HepG2 (cell line): ENCODE results near the gene WDR54. TPM values are rescaled to one million over a fixed set of nuclear protein-coding genes. Genes with fewer than 3 reads are reported as not detected.

Experiments
- HNRNPUL1 ChIP-seq: fragments of 200-400 bp; formaldehyde crosslinking; IDR thresholded peaks from 2 replicates; pipeline ENCODE4 v1.6.1; 2017; ENCODE audit warnings: low read depth, mild to moderate bottlenecking, low read length, moderate library complexity
- IRF9 ChIP-seq: sonication (generic); formaldehyde crosslinking; IDR thresholded peaks from 2 replicates; pipeline ENCODE4 v1.8.0; 2022; ENCODE audit warnings: missing genetic modification reagents, mild to moderate bottlenecking, borderline replicate concordance
- KLF11 ChIP-seq: IDR thresholded peaks from 2 replicates; pipeline ENCODE4 v1.6.1; 2016; ENCODE audit warnings: missing compliant biosample characterization
- LRRFIP1 ChIP-seq: sonication (generic); formaldehyde crosslinking; conservative IDR thresholded peaks from 2 replicates; pipeline ENCODE4 v1.4.0; 2020; ENCODE audit warnings: missing genetic modification reagents
- SRF ChIP-seq: IDR thresholded peaks from 2 replicates; pipeline ENCODE4 v1.6.1; 2011; ENCODE audit warnings: mild to moderate bottlenecking, low read depth, low read length, moderate library complexity
- TFAP4 ChIP-seq: sonication (generic); IDR thresholded peaks from 2 replicates; pipeline ENCODE4 v1.6.1; 2016; ENCODE audit warnings: low read depth, borderline replicate concordance
- U2AF1 ChIP-seq: fragments of 200-400 bp; formaldehyde crosslinking; optimal IDR thresholded peaks from 2 replicates; pipeline ENCODE3; 2017; ENCODE audit warnings: mild to moderate bottlenecking, low read depth, low read length
- ZMAT3 ChIP-seq: sonication (generic); formaldehyde crosslinking; conservative IDR thresholded peaks from 2 replicates; pipeline ENCODE4 v1.7.0; 2021; ENCODE audit warnings: missing genetic modification reagents
- ZNF329 ChIP-seq: sonication (generic); formaldehyde crosslinking; IDR thresholded peaks from 2 replicates; pipeline ENCODE4 v1.9.0; 2021; ENCODE audit warnings: low read depth, mild to moderate bottlenecking, missing genetic modification reagents
- ZNF337 ChIP-seq: sonication (generic); formaldehyde crosslinking; IDR thresholded peaks from 2 replicates; pipeline ENCODE4 v1.5.1; 2020; ENCODE audit warnings: missing genetic modification reagents, low read depth, mild to moderate bottlenecking, borderline replicate concordance
- ZNF569 ChIP-seq: sonication (generic); formaldehyde crosslinking; IDR thresholded peaks from 2 replicates; pipeline ENCODE4 v1.5.0; 2020; ENCODE audit warnings: mild to moderate bottlenecking, missing genetic modification reagents, moderate library complexity, borderline replicate concordance
- ZNF598 ChIP-seq: sonication (generic); formaldehyde crosslinking; IDR thresholded peaks from 2 replicates; pipeline ENCODE4 v1.5.1; 2020; ENCODE audit warnings: mild to moderate bottlenecking, missing genetic modification reagents, borderline replicate concordance
- ZNF720 ChIP-seq: sonication (generic); formaldehyde crosslinking; IDR thresholded peaks from 2 replicates; pipeline ENCODE4 v1.4.0; 2020; ENCODE audit warnings: missing genetic modification reagents
- polyA plus RNA-seq, 8 experiments: library from polyadenylated mRNA; depleted of rRNA in 3 of 8; stranded (reverse) in 7 of 8; unstranded in 1 of 8; fragments of >200 nt; fragmentation: Illumina TruSeq in 4 of 8; extraction: Trizol in 4 of 8; gene quantifications; 2 replicates each; pipeline versions ENCODE4 v1.2.1 to v1.2.3, GENCODE V29; 2011 to 2016; ENCODE audit warnings: low read depth in 4 of 8, missing spikeins in 1 of 8, mixed read lengths in 1 of 8; ENCODE audit not compliant: insufficient read depth in 1 of 8
- total RNA-seq, 5 experiments: library from RNA; depleted of rRNA; stranded (reverse); fragments of >200 nt; fragmentation: Illumina TruSeq; extraction: Trizol; gene quantifications; 2 replicates each; pipeline ENCODE4 v1.2.3, GENCODE V29; 2016; ENCODE audit warnings: low read depth in 1 of 5
- TF ChIP-seq, protein P1 (sequence below): sonication (generic); formaldehyde crosslinking; IDR thresholded peaks from 2 replicates; pipeline ENCODE4 v1.4.0; 2020; ENCODE audit warnings: missing genetic modification reagents; ENCODE audit errors: not compliant biosample characterization
- TF ChIP-seq, protein P2 (sequence below): sonication (generic); formaldehyde crosslinking; IDR thresholded peaks from 2 replicates; pipeline ENCODE4 v1.9.0; 2022; ENCODE audit warnings: missing genetic modification reagents, mild to moderate bottlenecking, borderline replicate concordance
- TF ChIP-seq, protein P3 (sequence below): sonication (generic); formaldehyde crosslinking; IDR thresholded peaks from 2 replicates; pipeline ENCODE4 v1.4.0; 2020; ENCODE audit warnings: missing genetic modification reagents, mild to moderate bottlenecking, borderline replicate concordance
- TF ChIP-seq, protein P4 (sequence below): sonication (generic); formaldehyde crosslinking; IDR thresholded peaks from 2 replicates; pipeline ENCODE4 v1.4.0; 2020; ENCODE audit warnings: missing genetic modification reagents

Gene WDR54
- total and polyA plus RNA-seq, 2 of the 13 experiments (the other 11 are each of a cell fraction or from before 2014, with no cell fraction given) = 2.0 to 17.3 TPM

- TF ChIP-seq ZNF720 (no peak), SRF (no peak), TFAP4 (peak; percentile 64; the same call in 1 of the 2 replicates), HNRNPUL1 (no peak), ZNF569 (peak; percentile 99), U2AF1 (no peak), ZNF337 (CRISPR knock-in tag) (no peak), ZNF598 (CRISPR knock-in tag) (no peak), LRRFIP1 (CRISPR knock-in tag) (no peak), IRF9 (CRISPR knock-in tag) (no peak; the same call in 1 of the 2 replicates), ZMAT3 (CRISPR knock-in tag) (peak; percentile 92), KLF11 (CRISPR knock-in tag) (peak; percentile 74), ZNF329 (CRISPR knock-in tag) (0 out of 2 replicates have a peak, but pooled peaks have one; percentile 2)
- TF ChIP-seq, protein P1, sequence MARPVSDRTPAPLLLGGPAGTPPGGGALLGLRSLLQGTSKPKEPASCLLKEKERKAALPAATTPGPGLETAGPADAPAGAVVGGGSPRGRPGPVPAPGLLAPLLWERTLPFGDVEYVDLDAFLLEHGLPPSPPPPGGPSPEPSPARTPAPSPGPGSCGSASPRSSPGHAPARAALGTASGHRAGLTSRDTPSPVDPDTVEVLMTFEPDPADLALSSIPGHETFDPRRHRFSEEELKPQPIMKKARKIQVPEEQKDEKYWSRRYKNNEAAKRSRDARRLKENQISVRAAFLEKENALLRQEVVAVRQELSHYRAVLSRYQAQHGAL (CRISPR knock-in tag) = no peak
- TF ChIP-seq, protein P2, sequence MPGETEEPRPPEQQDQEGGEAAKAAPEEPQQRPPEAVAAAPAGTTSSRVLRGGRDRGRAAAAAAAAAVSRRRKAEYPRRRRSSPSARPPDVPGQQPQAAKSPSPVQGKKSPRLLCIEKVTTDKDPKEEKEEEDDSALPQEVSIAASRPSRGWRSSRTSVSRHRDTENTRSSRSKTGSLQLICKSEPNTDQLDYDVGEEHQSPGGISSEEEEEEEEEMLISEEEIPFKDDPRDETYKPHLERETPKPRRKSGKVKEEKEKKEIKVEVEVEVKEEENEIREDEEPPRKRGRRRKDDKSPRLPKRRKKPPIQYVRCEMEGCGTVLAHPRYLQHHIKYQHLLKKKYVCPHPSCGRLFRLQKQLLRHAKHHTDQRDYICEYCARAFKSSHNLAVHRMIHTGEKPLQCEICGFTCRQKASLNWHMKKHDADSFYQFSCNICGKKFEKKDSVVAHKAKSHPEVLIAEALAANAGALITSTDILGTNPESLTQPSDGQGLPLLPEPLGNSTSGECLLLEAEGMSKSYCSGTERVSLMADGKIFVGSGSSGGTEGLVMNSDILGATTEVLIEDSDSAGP (CRISPR knock-in tag) = peak; percentile 87; the same call in 1 of the 2 replicates
- TF ChIP-seq, protein P3, sequence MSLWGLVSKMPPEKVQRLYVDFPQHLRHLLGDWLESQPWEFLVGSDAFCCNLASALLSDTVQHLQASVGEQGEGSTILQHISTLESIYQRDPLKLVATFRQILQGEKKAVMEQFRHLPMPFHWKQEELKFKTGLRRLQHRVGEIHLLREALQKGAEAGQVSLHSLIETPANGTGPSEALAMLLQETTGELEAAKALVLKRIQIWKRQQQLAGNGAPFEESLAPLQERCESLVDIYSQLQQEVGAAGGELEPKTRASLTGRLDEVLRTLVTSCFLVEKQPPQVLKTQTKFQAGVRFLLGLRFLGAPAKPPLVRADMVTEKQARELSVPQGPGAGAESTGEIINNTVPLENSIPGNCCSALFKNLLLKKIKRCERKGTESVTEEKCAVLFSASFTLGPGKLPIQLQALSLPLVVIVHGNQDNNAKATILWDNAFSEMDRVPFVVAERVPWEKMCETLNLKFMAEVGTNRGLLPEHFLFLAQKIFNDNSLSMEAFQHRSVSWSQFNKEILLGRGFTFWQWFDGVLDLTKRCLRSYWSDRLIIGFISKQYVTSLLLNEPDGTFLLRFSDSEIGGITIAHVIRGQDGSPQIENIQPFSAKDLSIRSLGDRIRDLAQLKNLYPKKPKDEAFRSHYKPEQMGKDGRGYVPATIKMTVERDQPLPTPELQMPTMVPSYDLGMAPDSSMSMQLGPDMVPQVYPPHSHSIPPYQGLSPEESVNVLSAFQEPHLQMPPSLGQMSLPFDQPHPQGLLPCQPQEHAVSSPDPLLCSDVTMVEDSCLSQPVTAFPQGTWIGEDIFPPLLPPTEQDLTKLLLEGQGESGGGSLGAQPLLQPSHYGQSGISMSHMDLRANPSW = no peak
- TF ChIP-seq, protein P4, sequence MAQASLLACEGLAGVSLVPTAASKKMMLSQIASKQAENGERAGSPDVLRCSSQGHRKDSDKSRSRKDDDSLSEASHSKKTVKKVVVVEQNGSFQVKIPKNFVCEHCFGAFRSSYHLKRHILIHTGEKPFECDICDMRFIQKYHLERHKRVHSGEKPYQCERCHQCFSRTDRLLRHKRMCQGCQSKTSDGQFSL (CRISPR knock-in tag) = peak; percentile 90
Measured at GRCh38 chr2:74440378-74441169, 19.0 kb downstream of the WDR54 start (continued).
